HUES64 (cell line): ENCODE measurements around the gene TPSD1. TPM values are rescaled to one million over a fixed set of nuclear protein-coding genes. Genes with fewer than 3 reads are reported as not detected.
"Not testable (repeated sequence)": the region's sequence is repeated elsewhere in the genome, so short reads cannot be mapped to it uniquely, and the experiment has no call there.

ENCODE experiments used
- H3K27ac ChIP-seq: 2 replicates; pipeline ENCODE4 v1.7.0; 2013; ENCODE audit warnings: low read depth, low read length, inconsistent platforms
- H3K27me3 ChIP-seq: 2 replicates; pipeline ENCODE4 v1.6.1; 2013; ENCODE audit warnings: mild to moderate bottlenecking, low read length; ENCODE audit not compliant: insufficient read depth
- H3K36me3 ChIP-seq: 2 replicates; pipeline ENCODE4 v1.6.1; 2013; ENCODE audit warnings: mild to moderate bottlenecking, low read length; ENCODE audit not compliant: insufficient read depth
- H3K4me1 ChIP-seq: 2 replicates; pipeline ENCODE4 v1.6.1; 2013; ENCODE audit warnings: mild to moderate bottlenecking, low read length, moderate library complexity; ENCODE audit not compliant: insufficient read depth
- H3K4me3 ChIP-seq: 2 replicates; pipeline ENCODE4 v1.5.1; 2013; ENCODE audit warnings: mild to moderate bottlenecking, low read length, moderate library complexity
- H3K9ac ChIP-seq: 2 replicates; pipeline ENCODE4 v1.6.1; 2013; ENCODE audit warnings: mild to moderate bottlenecking, low read depth, low read length
- H3K9me3 ChIP-seq: 2 replicates; pipeline ENCODE4 v1.6.1; 2013; ENCODE audit warnings: low read depth, low read length; ENCODE audit not compliant: insufficient read depth
- WGBS: fragments of 150-250, 120-280 bp; methylation state at CpG from one replicate; pipeline ENCODE4 v1.1.7; 2013; ENCODE audit warnings: missing lambda C conversion rate; 5-methylcytosine and 5-hydroxymethylcytosine counted together
- polyA plus RNA-seq, 2 experiments: library from polyadenylated mRNA; stranded (reverse); fragments of 50-300 nt; gene quantifications; one replicate each; pipeline ENCODE4 v1.2.3, GENCODE V29; 2013

Gene TPSD1
- 0.30 TPM for polyA plus RNA-seq (2013, experiment 1 of 2)
- 0.38 TPM for polyA plus RNA-seq (2013, experiment 2 of 2)

DNA sequence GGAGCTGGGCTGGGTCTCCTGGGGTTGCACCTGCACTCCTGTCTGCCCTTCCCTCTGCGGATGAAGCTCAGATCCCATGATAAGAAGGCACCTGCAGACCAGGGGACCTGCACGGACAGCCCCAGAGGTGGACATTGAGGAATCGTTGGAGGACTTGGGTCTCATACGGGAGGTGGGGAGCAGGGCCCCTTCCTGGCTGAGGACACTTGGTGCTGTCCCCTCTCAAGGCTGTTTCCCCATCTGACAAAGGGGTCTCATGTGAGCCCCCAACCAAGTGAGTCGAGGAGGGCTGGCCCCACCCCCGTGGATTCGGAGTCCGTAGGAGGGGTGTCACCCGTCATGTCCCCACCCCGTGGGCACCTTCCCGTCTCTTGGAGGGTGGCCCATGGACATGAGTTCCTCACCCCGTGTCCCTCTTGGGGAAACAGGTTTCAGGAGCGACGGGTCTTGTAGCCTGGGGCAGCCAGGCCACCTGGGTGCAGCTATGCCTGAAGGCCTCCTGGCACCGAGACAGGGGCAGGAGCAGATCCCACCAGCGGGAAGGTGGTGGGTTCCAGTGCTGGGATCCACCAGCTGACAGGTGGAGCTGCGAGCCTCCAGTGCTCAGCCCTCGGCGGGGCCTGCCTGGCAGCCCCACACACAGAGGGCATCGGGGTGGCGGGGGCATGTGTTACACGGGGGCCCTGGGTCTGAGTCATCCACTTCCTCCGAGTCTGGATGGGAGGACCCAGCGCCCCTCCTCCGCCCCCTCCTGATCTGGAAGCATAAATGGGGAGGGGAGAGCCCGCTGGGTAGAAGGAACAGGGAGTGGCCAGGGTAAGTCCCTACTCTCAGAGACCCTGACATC, at the start of gene TPSD1:
TPSD1 (plus strand) TSS at position 794 of the 847 bp plus-strand sequence. CDS start 212 bp downstream, outside the sequence.
- H3K27ac ChIP-seq, H3K36me3 ChIP-seq, H3K9me3 ChIP-seq, H3K4me3 ChIP-seq, H3K4me1 ChIP-seq, H3K9ac ChIP-seq: not testable (repeated sequence)
- 80% methylated on average over 21 of the region's 26 CpGs for WGBS
- peaks cover 23% of the 10 kb centered on the region for H3K27me3 ChIP-seq

DNA sequence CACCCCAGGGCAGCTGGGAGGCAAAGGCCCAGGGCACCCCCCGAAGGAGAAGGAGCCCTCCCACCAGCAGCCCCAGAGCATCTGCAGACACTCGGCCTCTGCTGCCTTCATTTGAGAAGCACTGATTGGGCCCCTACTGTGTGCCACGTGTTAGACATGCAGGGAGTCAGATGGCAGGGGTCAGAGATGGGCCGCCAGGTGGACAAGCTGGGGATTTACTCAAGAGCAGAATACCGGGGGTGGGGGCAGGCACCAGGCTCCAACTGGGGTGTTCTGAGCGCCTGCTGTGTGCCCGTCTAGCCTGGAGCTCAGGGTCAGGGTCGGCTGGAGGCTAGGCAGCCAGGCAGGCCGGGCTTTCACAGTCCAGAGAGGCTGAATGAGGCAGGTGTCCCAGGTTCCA, 49.5 kb upstream of the TPSD1 start:
- H3K9me3 ChIP-seq: no peaks in the 10 kb centered on the region
- H3K4me1 ChIP-seq: no peaks in the 10 kb centered on the region
- WGBS: 79% methylated on average over 9 of the region's 9 CpGs
- H3K9ac ChIP-seq: no peak overlapping the region
- no peak overlapping the region for H3K4me3 ChIP-seq
- no peaks in the 10 kb centered on the region for H3K27me3 ChIP-seq
- peaks cover 34% of the 10 kb centered on the region for H3K36me3 ChIP-seq
- no peak overlapping the region for H3K27ac ChIP-seq

DNA sequence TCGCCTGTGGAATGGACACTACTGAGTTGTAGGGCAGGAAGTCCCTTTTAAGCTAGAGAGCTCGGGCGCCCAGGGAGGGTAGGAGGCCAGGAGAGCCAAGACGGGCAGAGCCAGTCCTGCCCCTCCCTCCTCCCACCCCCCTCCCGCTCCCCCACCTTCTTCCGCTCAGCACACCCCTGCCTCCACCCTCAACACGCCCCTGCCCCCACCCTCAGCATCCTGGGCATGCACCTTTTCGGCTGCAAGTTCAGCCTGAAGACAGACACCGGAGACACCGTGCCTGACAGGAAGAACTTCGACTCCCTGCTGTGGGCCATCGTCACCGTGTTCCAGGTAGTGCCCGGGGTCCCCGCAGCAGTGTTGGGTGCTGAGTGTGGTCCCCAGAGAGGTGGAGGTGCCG, 49.1 kb upstream of the TPSD1 start:
- no peak overlapping the region for H3K9ac ChIP-seq
- H3K27ac ChIP-seq: no peak overlapping the region
- H3K4me1 ChIP-seq: no peaks in the 10 kb centered on the region
- no peak overlapping the region for H3K4me3 ChIP-seq
- no peaks in the 10 kb centered on the region for H3K27me3 ChIP-seq
- 90% methylated on average over 15 of the region's 16 CpGs for WGBS
- H3K36me3 ChIP-seq: peaks cover 33% of the 10 kb centered on the region
- no peaks in the 10 kb centered on the region for H3K9me3 ChIP-seq

DNA sequence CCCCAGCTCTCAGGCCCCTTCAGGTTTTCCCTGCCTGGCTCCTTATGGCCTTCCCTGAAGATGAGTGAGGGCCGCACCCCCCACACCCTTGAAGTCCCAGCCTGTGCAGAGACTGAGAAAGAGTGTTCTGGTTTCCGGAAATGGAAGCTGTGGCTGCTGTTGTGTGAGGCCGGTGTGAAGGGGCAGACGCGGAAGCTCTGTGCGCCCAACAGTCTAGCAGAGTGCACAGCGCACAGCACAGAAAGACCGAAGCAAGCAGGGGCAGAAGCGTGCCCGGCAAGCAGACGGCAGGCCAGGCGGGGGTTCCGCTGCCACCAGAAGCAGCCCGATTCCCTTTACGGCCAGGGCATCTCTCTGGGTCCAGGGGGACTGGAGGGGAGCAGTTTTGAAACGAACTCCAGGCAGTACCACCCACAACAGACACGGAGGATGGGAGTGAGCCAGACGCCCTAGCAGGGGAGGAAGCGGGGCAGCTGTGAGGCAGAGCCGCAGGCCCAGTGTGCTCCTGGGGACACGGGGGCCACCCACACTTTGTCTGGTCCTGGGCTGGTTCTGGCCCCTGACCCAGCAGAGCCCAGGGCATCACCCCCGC, 47.5 kb upstream of the TPSD1 start:
- no peak overlapping the region for H3K9ac ChIP-seq
- H3K36me3 ChIP-seq: peaks cover 33% of the 10 kb centered on the region
- no peak overlapping the region for H3K27ac ChIP-seq
- no peaks in the 10 kb centered on the region for H3K27me3 ChIP-seq
- no peaks in the 10 kb centered on the region for H3K9me3 ChIP-seq
- H3K4me1 ChIP-seq: no peaks in the 10 kb centered on the region
- H3K4me3 ChIP-seq: no peak overlapping the region
- WGBS: 94% methylated on average over 22 of the region's 22 CpGs

DNA sequence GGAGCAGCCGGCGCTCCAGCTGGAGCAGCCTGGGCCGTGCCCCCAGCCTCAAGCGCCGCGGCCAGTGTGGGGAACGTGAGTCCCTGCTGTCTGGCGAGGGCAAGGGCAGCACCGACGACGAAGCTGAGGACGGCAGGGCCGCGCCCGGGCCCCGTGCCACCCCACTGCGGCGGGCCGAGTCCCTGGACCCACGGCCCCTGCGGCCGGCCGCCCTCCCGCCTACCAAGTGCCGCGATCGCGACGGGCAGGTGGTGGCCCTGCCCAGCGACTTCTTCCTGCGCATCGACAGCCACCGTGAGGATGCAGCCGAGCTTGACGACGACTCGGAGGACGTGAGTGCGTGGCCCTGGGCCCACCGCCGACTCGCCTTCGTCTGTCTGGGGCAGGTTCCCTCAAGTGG, 46.8 kb upstream of the TPSD1 start:
- peaks cover 27% of the 10 kb centered on the region; the same call in 1 of the 2 replicates for H3K36me3 ChIP-seq
- H3K27ac ChIP-seq: no peak overlapping the region
- WGBS: 97% methylated on average over 43 of the region's 43 CpGs
- no peaks in the 10 kb centered on the region for H3K9me3 ChIP-seq
- no peak overlapping the region for H3K4me3 ChIP-seq
- H3K4me1 ChIP-seq: no peaks in the 10 kb centered on the region
- no peak overlapping the region for H3K9ac ChIP-seq
- no peaks in the 10 kb centered on the region for H3K27me3 ChIP-seq

DNA sequence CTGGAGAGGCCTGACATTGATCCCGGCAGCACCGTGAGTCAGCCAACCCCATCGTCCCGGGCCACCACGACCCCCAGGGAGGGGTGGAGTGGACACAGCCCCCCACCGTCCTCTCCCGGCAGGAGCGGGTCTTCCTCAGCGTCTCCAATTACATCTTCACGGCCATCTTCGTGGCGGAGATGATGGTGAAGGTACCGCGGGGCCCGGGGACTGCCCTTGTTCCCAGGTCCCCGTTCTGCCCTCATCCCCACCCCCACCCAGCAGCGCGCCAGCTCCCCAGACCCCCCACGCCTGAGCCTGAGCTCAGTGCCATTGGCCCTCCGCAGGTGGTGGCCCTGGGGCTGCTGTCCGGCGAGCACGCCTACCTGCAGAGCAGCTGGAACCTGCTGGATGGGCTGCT, 45.4 kb upstream of the TPSD1 start:
- no peaks in the 10 kb centered on the region for H3K4me1 ChIP-seq
- H3K4me3 ChIP-seq: no peak overlapping the region
- no peaks in the 10 kb centered on the region for H3K9me3 ChIP-seq
- H3K9ac ChIP-seq: no peak overlapping the region
- WGBS: 96% methylated on average over 23 of the region's 23 CpGs
- no peak overlapping the region for H3K27ac ChIP-seq
- no peaks in the 10 kb centered on the region for H3K27me3 ChIP-seq
- H3K36me3 ChIP-seq: peaks cover 32% of the 10 kb centered on the region; the same call in 1 of the 2 replicates

DNA sequence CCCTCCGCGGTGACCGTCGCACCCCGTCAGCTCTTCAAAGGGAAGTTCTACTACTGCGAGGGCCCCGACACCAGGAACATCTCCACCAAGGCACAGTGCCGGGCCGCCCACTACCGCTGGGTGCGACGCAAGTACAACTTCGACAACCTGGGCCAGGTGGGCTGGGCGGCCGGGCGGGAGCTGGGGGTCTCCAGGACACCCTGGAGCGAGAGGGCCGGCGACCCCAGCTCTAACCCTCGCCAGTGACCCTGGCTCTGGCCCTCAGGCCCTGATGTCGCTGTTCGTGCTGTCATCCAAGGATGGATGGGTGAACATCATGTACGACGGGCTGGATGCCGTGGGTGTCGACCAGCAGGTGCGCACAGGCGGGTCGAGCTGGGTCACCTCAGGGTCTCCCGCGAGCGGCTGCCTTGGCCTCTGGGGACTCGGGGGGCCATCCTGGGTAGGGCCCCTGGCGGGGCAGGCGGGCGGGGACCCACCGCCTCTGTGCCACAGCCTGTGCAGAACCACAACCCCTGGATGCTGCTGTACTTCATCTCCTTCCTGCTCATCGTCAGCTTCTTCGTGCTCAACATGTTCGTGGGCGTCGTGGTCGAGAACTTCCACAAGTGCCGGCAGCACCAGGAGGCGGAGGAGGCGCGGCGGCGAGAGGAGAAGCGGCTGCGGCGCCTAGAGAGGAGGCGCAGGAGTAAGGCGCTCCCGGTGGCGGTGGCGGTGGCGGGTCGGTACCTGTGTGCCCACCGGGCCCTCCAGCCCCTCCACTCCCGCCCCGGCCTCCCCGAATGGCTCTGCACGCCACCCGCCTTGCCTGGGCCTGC, 44.2 kb upstream of the TPSD1 start:
- Histone ChIP-seq H3K9me3 (no peaks in the 10 kb centered on the region), H3K4me1 (no peaks in the 10 kb centered on the region), H3K4me3 (no peak overlapping the region), H3K36me3 (peaks cover 36% of the 10 kb centered on the region; the same call in 1 of the 2 replicates), H3K27ac (no peak overlapping the region), H3K9ac (no peak overlapping the region), H3K27me3 (no peaks in the 10 kb centered on the region)
- 97% methylated on average over 65 of the region's 65 CpGs for WGBS

DNA sequence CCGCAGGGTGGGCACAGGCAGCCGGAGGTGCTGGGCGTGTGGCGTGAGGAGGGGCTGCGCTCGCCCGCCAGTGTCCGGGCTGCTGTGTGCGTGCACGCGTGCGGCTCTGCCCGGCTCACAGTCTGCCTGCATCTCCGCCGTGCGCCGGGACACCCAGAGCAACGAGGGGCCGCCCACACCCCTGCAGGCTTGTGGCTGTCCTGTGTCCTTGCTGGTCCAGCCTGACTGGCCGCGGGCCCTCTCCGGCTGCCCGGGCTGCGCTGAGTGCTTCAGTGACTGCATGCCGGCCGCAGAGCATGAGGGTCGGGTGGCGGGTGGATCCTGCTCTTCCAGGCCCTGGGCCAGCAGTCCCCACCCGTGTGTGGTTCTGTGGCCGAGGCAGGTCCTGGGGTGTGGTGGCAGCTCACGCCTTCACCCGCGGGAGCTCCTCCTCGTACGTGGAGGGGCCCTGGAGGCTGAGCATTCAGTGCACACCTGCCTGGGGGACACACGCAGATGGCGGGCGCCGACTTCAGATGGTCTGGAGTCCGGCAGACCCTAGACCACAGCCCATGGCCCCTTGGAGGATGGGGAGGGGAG, 43.2 kb upstream of the TPSD1 start:
- peaks cover 42% of the 10 kb centered on the region for H3K36me3 ChIP-seq
- H3K4me3 ChIP-seq: no peak overlapping the region
- H3K4me1 ChIP-seq: no peaks in the 10 kb centered on the region
- no peak overlapping the region for H3K27ac ChIP-seq
- no peaks in the 10 kb centered on the region for H3K27me3 ChIP-seq
- H3K9me3 ChIP-seq: no peaks in the 10 kb centered on the region
- 96% methylated on average over 40 of the region's 40 CpGs for WGBS
- H3K9ac ChIP-seq: no peak overlapping the region

DNA sequence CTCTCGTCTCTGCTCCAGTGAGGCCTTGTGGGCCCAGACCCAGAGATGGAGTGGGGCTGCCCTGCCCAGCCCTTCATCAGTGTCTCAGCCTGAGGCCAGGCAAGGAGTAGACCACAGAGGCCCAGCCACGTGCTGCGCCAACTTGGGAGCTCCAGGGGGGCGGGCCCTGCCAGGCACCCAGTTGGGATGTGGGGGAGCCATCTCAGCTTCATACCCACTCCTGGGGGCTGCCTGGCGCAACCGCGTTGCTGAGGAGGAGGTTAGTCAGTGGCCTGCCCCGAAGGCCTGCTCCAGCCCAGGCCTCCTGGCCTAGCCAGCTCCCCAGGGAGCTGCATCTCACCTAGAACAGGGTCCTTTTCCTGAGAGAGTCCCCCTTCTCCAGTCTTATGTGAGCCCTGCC, 42.6 kb upstream of the TPSD1 start:
- 96% methylated on average over 8 of the region's 8 CpGs for WGBS

DNA sequence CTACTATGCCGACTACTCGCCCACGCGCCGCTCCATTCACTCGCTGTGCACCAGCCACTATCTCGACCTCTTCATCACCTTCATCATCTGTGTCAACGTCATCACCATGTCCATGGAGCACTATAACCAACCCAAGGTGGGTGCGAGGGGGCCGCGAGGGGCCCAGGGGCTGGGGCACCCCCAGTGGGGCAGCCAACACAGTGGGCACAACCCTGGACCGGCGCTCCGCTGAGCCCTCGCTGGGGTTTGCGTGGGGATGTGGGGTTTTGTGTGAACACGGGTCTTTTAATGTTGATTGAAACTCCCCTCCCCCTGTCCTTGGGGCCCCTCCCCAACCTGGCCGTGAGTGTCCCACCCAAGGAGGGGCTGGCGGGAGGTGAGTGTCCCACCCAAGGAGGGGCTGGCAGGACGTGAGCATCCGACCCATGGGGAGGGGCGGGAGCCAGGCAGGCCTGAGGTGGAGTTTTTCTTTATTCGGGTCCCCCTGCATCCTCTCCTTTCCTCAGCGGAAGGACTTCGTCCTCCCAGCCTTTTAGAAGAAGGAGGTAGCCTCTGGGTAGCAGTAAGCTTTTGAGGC, 42.0 kb upstream of the TPSD1 start:
- no peaks in the 10 kb centered on the region for H3K27me3 ChIP-seq

More for the DNA sequence above, 42.6 kb upstream of the TPSD1 start:
- Histone ChIP-seq H3K4me3 (no peak overlapping the region), H3K9me3 (no peaks in the 10 kb centered on the region), H3K27ac (no peak overlapping the region), H3K36me3 (peaks cover 44% of the 10 kb centered on the region), H3K27me3 (no peaks in the 10 kb centered on the region), H3K9ac (no peak overlapping the region), H3K4me1 (no peaks in the 10 kb centered on the region)

More for the DNA sequence above, 42.0 kb upstream of the TPSD1 start:
- peaks cover 43% of the 10 kb centered on the region for H3K36me3 ChIP-seq
- no peaks in the 10 kb centered on the region for H3K4me1 ChIP-seq
- H3K9me3 ChIP-seq: no peaks in the 10 kb centered on the region
- no peak overlapping the region for H3K27ac ChIP-seq
- no peak overlapping the region for H3K4me3 ChIP-seq
- 94% methylated on average over 23 of the region's 25 CpGs for WGBS
- H3K9ac ChIP-seq: no peak overlapping the region
